B cell (primary cell): ENCODE results near the gene NBEA. TPM values are rescaled to one million over a fixed set of nuclear protein-coding genes. Genes with fewer than 3 reads are reported as not detected.

Source experiments
- ATAC-seq: fragments of 200-7000 bp; cut with Tn5 transposase; one replicate; pipeline ENCODE4 v1.10.0; 2021; ENCODE audit warnings: low read depth, mild to moderate bottlenecking, moderate number of reproducible peaks, moderate library complexity
- CTCF ChIA-PET: fragments of 350-600 bp; sonication (Branson Sonifier 250); formaldehyde crosslinking; loops from one replicate; lab custom pipeline; 2021; ENCODE audit warnings: antibody characterized with exemption, inconsistent platforms; lab: Charles Lee
- POLR2A ChIA-PET: fragments of 350-600 bp; sonication (Branson Sonifier 250); formaldehyde crosslinking; loops from one replicate; lab custom pipeline; 2021; ENCODE audit warnings: antibody characterized with exemption; lab: Charles Lee
- DNase-seq: peaks from one replicate; pipeline ENCODE4 v3.0.0; 2013
- H2AFZ ChIP-seq: 2 replicates; pipeline ENCODE4 v1.6.1; 2012; ENCODE audit warnings: mild to moderate bottlenecking, low read depth, low read length; ENCODE audit not compliant: insufficient read depth, poor library complexity, severe bottlenecking
- H3K27ac ChIP-seq, 2 donors: 1 replicate in 1 of 2; 2 replicates in 1 of 2; pipeline ENCODE4 v1.5.1; 2012 to 2013; ENCODE audit warnings: low read length in 2 of 2, mild to moderate bottlenecking in 2 of 2, moderate library complexity in 1 of 2
- H3K27me3 ChIP-seq, 4 experiments: fragments of 200-600 bp in 1 of 4; sonication (generic) in 1 of 4; replicated peaks in 1 of 4; 1 replicate in 2 of 4; 2 replicates in 2 of 4; pipeline versions ENCODE4 v1.6.1 to v1.7.0; 2013 to 2016; ENCODE audit warnings: low read length in 3 of 4, mild to moderate bottlenecking in 2 of 4, mixed read lengths in 1 of 4, moderate library complexity in 1 of 4; ENCODE audit not compliant: insufficient read depth in 4 of 4, control insufficient read depth in 3 of 4; ENCODE audit errors: control extremely low read depth in 1 of 4
- H3K36me3 ChIP-seq, 2 experiments: replicated peaks in 1 of 2; 1 replicate in 1 of 2; 2 replicates in 1 of 2; pipeline versions ENCODE4 v1.6.1 to v1.7.1; 2013; ENCODE audit warnings: low read length in 1 of 2; ENCODE audit not compliant: insufficient read depth in 2 of 2, control insufficient read depth in 1 of 2; ENCODE audit errors: control extremely low read depth in 1 of 2, extremely low read depth in 1 of 2
- H3K4me1 ChIP-seq, 2 donors: fragments of 200-600 bp in 1 of 2; sonication (generic) in 1 of 2; 1 replicate in 1 of 2; 2 replicates in 1 of 2; pipeline versions ENCODE4 v1.5.1 to v1.6.1; 2013 to 2017; ENCODE audit warnings: low read length in 2 of 2; ENCODE audit not compliant: control insufficient read depth in 2 of 2, insufficient read depth in 2 of 2
- H3K4me2 ChIP-seq: replicated peaks from 2 replicates; pipeline ENCODE3; 2012; ENCODE audit warnings: mild to moderate bottlenecking, low read depth, low read length; ENCODE audit not compliant: poor library complexity, severe bottlenecking
- H3K4me3 ChIP-seq, 5 experiments: fragments of 200-600 bp in 1 of 5; sonication (generic) in 1 of 5; 1 replicate in 3 of 5; 2 replicates in 2 of 5; pipeline versions ENCODE4 v1.5.1 to v1.7.0; 2011 to 2016; ENCODE audit warnings: low read length in 4 of 5, mild to moderate bottlenecking in 4 of 5, low read depth in 2 of 5, control low read depth in 1 of 5, moderate library complexity in 1 of 5; ENCODE audit not compliant: insufficient read depth in 1 of 5; ENCODE audit errors: control extremely low read depth in 1 of 5, extremely low read depth in 1 of 5
- H3K79me2 ChIP-seq: fragments of 200-600 bp; sonication (generic); one replicate; pipeline ENCODE4 v1.6.0; 2016; ENCODE audit warnings: low read length; ENCODE audit not compliant: control insufficient read depth, insufficient read depth
- H3K9ac ChIP-seq: fragments of 200-600 bp; sonication (generic); 2 replicates; pipeline ENCODE4 v1.6.1; 2017; ENCODE audit warnings: mild to moderate bottlenecking, low read length, moderate library complexity
- H3K9me3 ChIP-seq, 3 donors: one replicate each; pipeline versions ENCODE4 v1.6.1 to v1.7.1; 2013; ENCODE audit warnings: low read length in 2 of 3; ENCODE audit not compliant: control insufficient read depth in 2 of 3, insufficient read depth in 1 of 3; ENCODE audit errors: control extremely low read depth in 1 of 3
- H4K20me1 ChIP-seq: 2 replicates; pipeline ENCODE4 v1.6.0; 2012; ENCODE audit warnings: mild to moderate bottlenecking, low read length; ENCODE audit not compliant: insufficient read depth, control insufficient read depth, poor library complexity, severe bottlenecking
- H3K27ac Mint-ChIP-seq: one replicate; pipeline ENCODE4 v1.8.0; 2021; ENCODE audit warnings: mixed read lengths
- H3K27me3 Mint-ChIP-seq: one replicate; pipeline ENCODE4 v1.8.0; 2021; ENCODE audit warnings: mixed read lengths
- H3K4me1 Mint-ChIP-seq: one replicate; pipeline ENCODE4 v1.8.0; 2021; ENCODE audit warnings: mixed read lengths
- H3K4me3 Mint-ChIP-seq: one replicate; pipeline ENCODE4 v1.8.0; 2021; ENCODE audit warnings: mixed read lengths
- H3K9me3 Mint-ChIP-seq: one replicate; pipeline ENCODE4 v1.8.0; 2022; ENCODE audit warnings: mixed read lengths; ENCODE audit not compliant: insufficient read depth
- EZH2 ChIP-seq: IDR thresholded peaks from 2 replicates; pipeline ENCODE4 v1.6.1; 2012; ENCODE audit warnings: borderline replicate concordance, low read depth, mild to moderate bottlenecking, moderate library complexity, low read length; ENCODE audit not compliant: insufficient read depth, poor library complexity, severe bottlenecking
- WGBS: methylation state at CpG from one replicate; pipeline ENCODE4 v1.1.5; 2013; ENCODE audit warnings: missing lambda C conversion rate; ENCODE audit not compliant: insufficient coverage; 5-methylcytosine and 5-hydroxymethylcytosine counted together
- intact Hi-C: fragments of 100-400 bp; cut with micrococcal nuclease; formaldehyde crosslinking; loops from one replicate; pipeline ENCODE4 v1.10.0; 2022
- polyA plus RNA-seq: library from polyadenylated mRNA; depleted of rRNA; stranded (reverse); fragments of >200 nt; gene quantifications from 2 replicates; pipeline ENCODE4 v1.2.3, GENCODE V29; 2012
- total RNA-seq, 2 donors: library from RNA; stranded (reverse); fragments of 120-200 nt in 1 of 2; gene quantifications; 1 replicate in 1 of 2; 2 replicates in 1 of 2; pipeline versions ENCODE4 v1.2.3 to v1.2.4, GENCODE V29; 2013 to 2022
- TF ChIP-seq, protein P1 (sequence below): fragments of 200-600 bp; IDR thresholded peaks from one replicate; pipeline ENCODE4 v1.8.0; 2022; ENCODE audit warnings: antibody characterized with exemption, mild to moderate bottlenecking

NBEA gene
- total and polyA plus RNA-seq, 2 donors (not counting 1 experiment from before 2014, with no cell fraction given): 1.5 to 10.7 TPM

DNA sequence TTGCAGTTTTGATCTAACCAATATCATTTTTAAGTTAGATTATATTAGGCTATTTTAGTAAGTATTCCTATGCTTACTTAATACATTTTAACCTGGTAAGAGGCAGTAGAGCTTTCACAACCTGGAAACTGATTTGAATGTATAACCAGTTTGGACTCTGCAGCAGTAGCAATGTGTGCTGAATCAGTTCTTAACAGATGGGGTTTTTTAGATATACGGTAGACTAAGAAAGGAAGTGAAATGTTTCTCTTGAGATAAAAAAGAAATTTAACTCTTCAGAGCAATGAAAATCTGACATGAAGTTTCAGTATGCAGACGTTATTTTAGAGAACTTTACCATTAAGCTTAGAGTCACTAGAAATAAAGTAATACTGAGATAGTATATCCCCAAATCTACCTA lies 2.7 kb downstream of the NBEA start:
- H3K4me3 Mint-ChIP-seq: no peak overlapping the region
- DNase-seq (peak; percentile 3), ATAC-seq (no peak)
- WGBS: no CpG with 5 or more reads among the region's 2 CpGs
- H3K9me3 Mint-ChIP-seq: no peaks in the 10 kb centered on the region
- H3K27ac Mint-ChIP-seq: no peak overlapping the region
- H3K79me2 ChIP-seq: peaks cover 10% of the 10 kb centered on the region
- no peak overlapping the region for H3K4me2 ChIP-seq
- peaks cover 0 to 2% (median 0%) of the 10 kb centered on the region in 3 donors for H3K9me3 ChIP-seq
- H2AFZ ChIP-seq: no peak overlapping the region
- intact Hi-C loops: loop anchor here (5.0 to 10.0 kb wide), 2 partner anchors 1130 to 1873 kb away; partner anchors contain the start of genes RFC3 and RFXAP
- no peak overlapping the region for H3K27ac ChIP-seq
- H3K4me1 Mint-ChIP-seq: peaks cover 30% of the 10 kb centered on the region
- POLR2A ChIA-PET: no interaction called here
- no peak overlapping the region for H3K4me3 ChIP-seq
- H3K36me3 ChIP-seq: no peaks in the 10 kb centered on the region
- peaks cover 15% of the 10 kb centered on the region for H3K27me3 Mint-ChIP-seq
- H4K20me1 ChIP-seq: no peaks in the 10 kb centered on the region
- peaks cover 0 to 8% (median 5%) of the 10 kb centered on the region in 4 experiments for H3K27me3 ChIP-seq
- CTCF ChIA-PET: no interaction called here
- TF ChIP-seq, protein P1, sequence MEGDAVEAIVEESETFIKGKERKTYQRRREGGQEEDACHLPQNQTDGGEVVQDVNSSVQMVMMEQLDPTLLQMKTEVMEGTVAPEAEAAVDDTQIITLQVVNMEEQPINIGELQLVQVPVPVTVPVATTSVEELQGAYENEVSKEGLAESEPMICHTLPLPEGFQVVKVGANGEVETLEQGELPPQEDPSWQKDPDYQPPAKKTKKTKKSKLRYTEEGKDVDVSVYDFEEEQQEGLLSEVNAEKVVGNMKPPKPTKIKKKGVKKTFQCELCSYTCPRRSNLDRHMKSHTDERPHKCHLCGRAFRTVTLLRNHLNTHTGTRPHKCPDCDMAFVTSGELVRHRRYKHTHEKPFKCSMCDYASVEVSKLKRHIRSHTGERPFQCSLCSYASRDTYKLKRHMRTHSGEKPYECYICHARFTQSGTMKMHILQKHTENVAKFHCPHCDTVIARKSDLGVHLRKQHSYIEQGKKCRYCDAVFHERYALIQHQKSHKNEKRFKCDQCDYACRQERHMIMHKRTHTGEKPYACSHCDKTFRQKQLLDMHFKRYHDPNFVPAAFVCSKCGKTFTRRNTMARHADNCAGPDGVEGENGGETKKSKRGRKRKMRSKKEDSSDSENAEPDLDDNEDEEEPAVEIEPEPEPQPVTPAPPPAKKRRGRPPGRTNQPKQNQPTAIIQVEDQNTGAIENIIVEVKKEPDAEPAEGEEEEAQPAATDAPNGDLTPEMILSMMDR: no peak
- TF ChIP-seq EZH2: no peak
- H3K4me1 ChIP-seq: peaks cover 20 to 25% of the 10 kb centered on the region in 2 donors
- H3K9ac ChIP-seq: no peak overlapping the region

DNA sequence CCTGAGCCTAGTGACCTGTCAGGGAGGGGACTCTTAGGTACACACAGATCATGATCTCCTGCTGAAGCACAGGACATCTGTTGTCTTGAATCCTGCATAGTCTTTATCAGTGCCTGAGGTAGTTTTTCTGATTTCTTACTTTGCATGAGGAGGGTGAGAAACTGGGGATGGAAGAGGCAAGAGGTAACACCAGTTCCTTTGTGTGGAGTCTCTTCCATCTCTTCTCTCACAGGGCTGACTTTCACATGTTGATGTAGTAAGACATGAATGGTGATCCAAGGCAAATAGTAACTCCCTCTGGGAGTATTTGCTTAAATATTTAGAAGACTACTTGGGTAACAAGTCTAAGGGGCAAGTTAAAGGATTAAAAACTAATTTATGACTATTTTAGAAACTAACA lies 9.5 kb downstream of the NBEA start:
- intact Hi-C loops: no loop called here
- CTCF ChIA-PET: no interaction called here
- H3K4me3 ChIP-seq: no peak overlapping the region
- no peak overlapping the region for H3K27ac ChIP-seq
- H3K4me2 ChIP-seq: no peak overlapping the region
- no peak overlapping the region for H3K4me3 Mint-ChIP-seq
- TF ChIP-seq EZH2: no peak
- TF ChIP-seq, protein P1: no peak
- no peaks in the 10 kb centered on the region for H3K27me3 ChIP-seq
- DNase-seq: no peak
- no peak for ATAC-seq
- H4K20me1 ChIP-seq: no peaks in the 10 kb centered on the region
- H3K4me1 Mint-ChIP-seq: no peaks in the 10 kb centered on the region
- H3K36me3 ChIP-seq: no peaks in the 10 kb centered on the region
- peaks cover 0 to 4% (median 0%) of the 10 kb centered on the region in 3 donors for H3K9me3 ChIP-seq
- H3K4me1 ChIP-seq: no peaks in the 10 kb centered on the region
- no peak overlapping the region for H2AFZ ChIP-seq
- peaks cover 4% of the 10 kb centered on the region for H3K27me3 Mint-ChIP-seq
- H3K79me2 ChIP-seq: peaks cover 17% of the 10 kb centered on the region
- no peaks in the 10 kb centered on the region for H3K9me3 Mint-ChIP-seq
- H3K27ac Mint-ChIP-seq: no peak overlapping the region
- POLR2A ChIA-PET: no interaction called here
- no peak overlapping the region for H3K9ac ChIP-seq
